ENCODE data around the gene EGLN1.

EGLN1 gene

DNA sequence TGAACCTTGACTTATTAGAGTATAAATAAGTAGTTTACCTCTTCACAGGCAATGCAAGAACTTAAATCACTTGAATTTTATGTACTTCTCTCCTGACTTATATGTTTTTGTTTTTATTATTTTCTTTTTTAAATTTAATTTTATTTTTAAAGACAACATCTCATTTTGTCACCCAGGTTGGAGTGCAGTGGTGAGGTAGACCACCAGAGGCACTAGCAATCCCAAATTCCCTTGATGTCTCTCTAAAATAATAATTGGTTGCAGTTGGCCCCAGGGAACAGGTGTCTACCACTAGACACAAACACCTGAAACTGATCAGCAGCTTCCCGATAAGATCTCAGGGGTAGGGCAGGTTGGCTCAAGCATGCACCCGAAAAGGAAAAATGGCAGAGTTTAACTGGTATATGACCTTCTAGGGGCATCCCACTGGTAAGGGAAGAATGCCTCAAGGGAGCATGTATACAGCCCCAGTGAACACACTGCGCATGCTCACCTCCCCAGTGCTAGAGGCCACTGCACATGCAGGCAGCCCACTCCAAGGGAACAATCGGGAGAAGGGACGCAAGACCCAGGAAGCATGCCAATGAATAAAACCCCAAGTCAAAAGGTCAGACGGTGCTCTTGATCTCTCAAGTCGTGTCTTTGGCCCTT, 99.1 kb downstream of the EGLN1 start:
- DNase-seq, result no peak

DNA sequence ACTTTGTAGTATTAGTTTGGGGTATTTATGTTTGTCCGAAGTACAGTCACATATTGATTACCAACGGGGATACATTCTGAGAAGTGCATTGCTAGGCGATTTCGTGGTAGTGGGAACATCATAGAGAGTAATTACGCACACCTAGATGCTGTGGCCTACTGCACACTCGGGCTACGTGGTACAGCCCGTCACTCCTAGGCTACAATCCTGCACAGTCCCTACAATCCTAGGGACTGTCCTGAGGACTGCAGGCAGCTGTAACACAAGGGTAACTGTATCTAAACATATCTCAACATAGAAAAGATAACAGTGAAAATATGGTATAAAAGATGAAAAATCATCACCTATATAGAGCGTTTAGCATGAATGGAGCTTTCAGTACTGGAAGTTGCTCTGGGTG, 103.0 kb downstream of the EGLN1 start:
- no peak for DNase-seq

DNA sequence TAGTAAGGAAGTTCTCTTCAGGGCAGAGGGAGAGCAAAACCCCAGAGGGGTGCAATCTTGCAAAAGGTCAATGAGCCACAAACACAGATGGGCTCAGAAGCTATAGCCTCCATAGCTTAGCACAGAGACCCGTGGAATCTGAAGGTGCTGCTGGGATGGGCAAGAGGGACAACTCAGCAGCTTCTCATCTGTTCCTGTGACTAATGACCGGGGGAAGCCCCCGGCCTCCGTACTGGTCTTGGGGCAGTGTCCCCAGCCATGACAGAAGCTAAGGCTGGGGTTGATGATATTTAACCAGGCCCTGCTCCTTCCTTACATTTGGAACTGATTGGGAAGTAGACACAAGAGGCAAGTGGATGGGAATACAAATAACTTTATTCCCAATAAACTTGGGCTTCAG, 103.5 kb downstream of the EGLN1 start:
- DNase-seq, result no peak

DNA sequence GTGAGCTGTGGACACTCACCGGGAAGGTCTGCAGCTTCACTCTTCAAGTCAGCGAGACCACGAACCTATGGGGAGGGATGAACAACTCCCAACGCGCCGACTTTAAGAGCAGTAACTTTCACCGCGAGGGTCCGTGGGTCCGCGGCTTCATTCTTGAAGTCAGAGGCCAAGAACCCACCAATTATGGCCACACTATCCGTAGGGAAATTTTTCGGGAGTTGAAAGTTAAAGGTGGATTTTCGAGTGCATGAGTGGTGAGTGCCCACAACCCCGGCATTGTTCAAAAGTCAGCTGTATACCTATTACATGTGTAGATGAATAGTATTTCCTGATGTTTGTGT, 104.1 kb downstream of the EGLN1 start:
- no peak for DNase-seq

DNA sequence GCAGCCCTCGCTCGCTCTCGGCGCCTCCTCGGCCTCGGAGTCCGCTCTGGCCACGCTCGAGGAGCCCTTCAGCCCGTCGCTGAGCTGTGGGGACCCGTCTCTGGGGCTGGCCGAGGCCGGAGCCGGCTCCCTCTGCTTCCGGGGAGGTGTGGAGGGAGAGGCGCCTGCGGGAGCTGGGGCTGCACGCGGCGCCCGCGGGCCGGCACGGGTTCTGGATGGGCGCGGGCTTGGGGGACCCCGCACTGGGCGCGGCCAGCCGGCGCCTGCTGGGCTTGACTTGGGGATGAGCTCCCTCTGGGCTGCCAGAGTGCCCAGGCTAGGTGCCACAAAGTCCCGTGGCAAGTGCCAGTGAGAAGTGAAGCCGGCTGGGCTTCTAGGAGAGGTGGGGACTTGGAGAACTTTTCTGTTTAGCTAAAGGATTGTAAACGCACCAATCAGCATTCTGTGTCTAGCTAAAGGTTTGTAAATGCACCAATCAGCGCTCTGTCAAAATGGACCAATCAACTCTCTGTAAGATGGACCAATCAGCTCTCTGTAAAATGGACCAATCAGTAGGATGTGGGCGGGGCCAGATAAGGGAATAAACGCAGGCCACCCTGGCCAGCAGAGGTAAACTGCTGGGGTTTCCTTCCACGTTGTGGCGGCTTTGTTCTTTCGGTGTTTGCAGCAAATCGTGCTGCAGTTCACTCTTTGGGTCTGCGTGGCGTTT, 104.6 kb downstream of the EGLN1 start:
- no peak for DNase-seq

DNA sequence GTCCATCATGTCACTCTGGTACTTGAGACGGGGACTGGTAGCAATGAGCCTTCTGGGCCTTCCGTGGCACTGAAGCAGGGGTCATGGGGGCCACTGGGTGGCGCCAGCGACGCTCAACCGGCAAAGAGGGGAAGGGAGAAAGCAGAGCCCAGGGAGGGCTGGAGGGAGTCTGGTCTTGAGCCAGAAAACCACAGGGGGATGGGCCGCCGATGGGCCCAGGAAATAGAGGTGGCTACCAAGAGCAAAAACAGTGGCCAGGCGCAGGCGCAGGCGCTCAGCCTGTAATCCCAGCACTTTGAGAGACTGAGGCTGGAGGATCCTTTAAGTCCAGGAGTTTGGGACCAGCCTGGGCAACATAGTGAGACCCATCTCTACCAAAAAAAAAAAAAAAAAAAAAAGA, 106.2 kb downstream of the EGLN1 start:
- DNase-seq, result no peak

Data from T1000 (cell line).